Raji (cell line): Measurements from ENCODE around the gene ARSA.

ENCODE experiments used
- POLR2A ChIP-seq: IDR thresholded peaks from 2 replicates; pipeline ENCODE4 v1.6.1; 2011; ENCODE audit warnings: low read depth, low read length, control low read depth; ENCODE audit not compliant: insufficient read depth

ARSA gene

GRCh38 chr22:50597097-50597496, 30.9 kb downstream of the ARSA start:
- no peak for TF ChIP-seq POLR2A

- no peak for TF ChIP-seq POLR2A
Observed at GRCh38 chr22:50595189-50595588, 32.8 kb downstream of the ARSA start.

GRCh38 chr22:50587407-50587806, 40.5 kb downstream of the ARSA start:
- TF ChIP-seq POLR2A: no peak

- TF ChIP-seq POLR2A: no peak
Observed at GRCh38 chr22:50586416-50586815, 41.5 kb downstream of the ARSA start.

GRCh38 chr22:50585781-50586180, 42.2 kb downstream of the ARSA start:
- peak; percentile 35; the same call in 1 of the 2 replicates for TF ChIP-seq POLR2A

- peak; percentile 17; the same call in 1 of the 2 replicates for TF ChIP-seq POLR2A
Observed at GRCh38 chr22:50585238-50585637, 42.7 kb downstream of the ARSA start.

GRCh38 chr22:50584106-50585096, 43.6 kb downstream of the ARSA start:
- no peak for TF ChIP-seq POLR2A

- TF ChIP-seq POLR2A: no peak; the same call in 1 of the 2 replicates
Observed at GRCh38 chr22:50583294-50583861, 44.6 kb downstream of the ARSA start.

- peak; percentile 73 for TF ChIP-seq POLR2A
Observed at GRCh38 chr22:50582493-50583293, 45.3 kb downstream of the ARSA start, which contains the start of gene CHKB. Gene CHKB (minus strand): TSS chr22:50582849. CDS start chr22:50582781, 68 bp downstream.

- no peak for TF ChIP-seq POLR2A
Observed at GRCh38 chr22:50581950-50582492, 45.9 kb downstream of the ARSA start.

GRCh38 chr22:50581031-50581949, 46.7 kb downstream of the ARSA start:
- no peak for TF ChIP-seq POLR2A

- TF ChIP-seq POLR2A: no peak
Observed at GRCh38 chr22:50579752-50580151, 48.2 kb downstream of the ARSA start.

- no peak for TF ChIP-seq POLR2A
Observed at GRCh38 chr22:50578776-50579310, 49.1 kb downstream of the ARSA start.
